NCI-H2107 (cell line): ENCODE measurements around the gene IFT81.
"Not testable (repeated sequence)": the region's sequence is repeated elsewhere in the genome, so short reads cannot be mapped to it uniquely, and the experiment has no call there.

Experiments used
- DNase-seq: peaks from one replicate; lab custom pipeline; 2025; lab: John Stamatoyannopoulos, UW

The IFT81 gene

GRCh38 chr12:110108309-110109036 lies 15.7 kb upstream of the IFT81 start:
- DNase-seq = no peak

- DNase-seq = no peak
These were observed 14.9 kb upstream of the IFT81 start for GRCh38 chr12:110109037-110109836.

GRCh38 chr12:110109837-110110535 lies 14.2 kb upstream of the IFT81 start:
- no peak for DNase-seq

- no peak for DNase-seq
These were observed 12.5 kb upstream of the IFT81 start for GRCh38 chr12:110111476-110112334.

GRCh38 chr12:110112335-110112660 lies 11.9 kb upstream of the IFT81 start:
- DNase-seq = no peak

- DNase-seq = no peak
These were observed 9.6 kb upstream of the IFT81 start for GRCh38 chr12:110114528-110114937.

- DNase-seq = no peak
These were observed 8.5 kb upstream of the IFT81 start for GRCh38 chr12:110115675-110116074.

- no peak for DNase-seq
These were observed 7.5 kb upstream of the IFT81 start for GRCh38 chr12:110116623-110117022.

- not testable (repeated sequence) for DNase-seq
These were observed 6.9 kb upstream of the IFT81 start for GRCh38 chr12:110117210-110117609.

- no peak for DNase-seq
These were observed 6.0 kb upstream of the IFT81 start for GRCh38 chr12:110117956-110118685.

GRCh38 chr12:110122929-110123328 lies 1.2 kb upstream of the IFT81 start:
- no peak for DNase-seq

- DNase-seq = no peak
These were observed 263 bp upstream of the IFT81 start for GRCh38 chr12:110123919-110124268.

- DNase-seq = no peak
These were observed 2.4 kb downstream of the IFT81 start for GRCh38 chr12:110126557-110126956.

GRCh38 chr12:110134691-110135411 lies 10.7 kb downstream of the IFT81 start:
- DNase-seq = no peak

GRCh38 chr12:110135806-110136205 lies 11.6 kb downstream of the IFT81 start:
- DNase-seq = no peak

GRCh38 chr12:110137786-110138185 lies 13.6 kb downstream of the IFT81 start:
- no peak for DNase-seq

- no peak for DNase-seq
These were observed 17.2 kb downstream of the IFT81 start for GRCh38 chr12:110141389-110141788.

- DNase-seq = no peak
These were observed 22.8 kb downstream of the IFT81 start for GRCh38 chr12:110146986-110147385.

GRCh38 chr12:110149086-110149660 lies 25.0 kb downstream of the IFT81 start:
- DNase-seq = no peak

- DNase-seq = no peak
These were observed 32.6 kb downstream of the IFT81 start for GRCh38 chr12:110156766-110157165.
